Fibroblast of lung (primary cell): ENCODE data around the gene UBR4. TPM values are rescaled to one million over a fixed set of nuclear protein-coding genes. Genes with fewer than 3 reads are reported as not detected.

Experiments used
- DNase-seq, 2 donors: peaks; one replicate each; pipeline versions ENCODE4 v3.0.0 to v3.0.0-alpha.2; 2010; ENCODE audit warnings: low read depth in 2 of 2
- H2AFZ ChIP-seq: 2 replicates; pipeline ENCODE4 v1.5.1; 2012; ENCODE audit warnings: low read length, control low read depth, inconsistent platforms
- H3K27ac ChIP-seq: 2 replicates; pipeline ENCODE4 v1.5.1; 2011; ENCODE audit warnings: low read length, control low read depth; ENCODE audit not compliant: insufficient read depth
- H3K27me3 ChIP-seq: 2 replicates; pipeline ENCODE4 v1.5.1; 2011; ENCODE audit warnings: mild to moderate bottlenecking, low read length; ENCODE audit not compliant: control insufficient read depth, insufficient read depth
- H3K36me3 ChIP-seq: 2 replicates; pipeline ENCODE4 v1.5.1; 2011; ENCODE audit warnings: low read length; ENCODE audit not compliant: control insufficient read depth, insufficient read depth
- H3K4me1 ChIP-seq: 2 replicates; pipeline ENCODE4 v1.5.1; 2011; ENCODE audit warnings: low read length; ENCODE audit not compliant: control insufficient read depth, insufficient read depth; ENCODE audit errors: extremely low read depth
- H3K4me2 ChIP-seq: 2 replicates; pipeline ENCODE4 v1.5.1; 2011; ENCODE audit warnings: low read length, control low read depth; ENCODE audit not compliant: insufficient read depth; ENCODE audit errors: extremely low read depth
- H3K4me3 ChIP-seq, 4 experiments: fragments of 200-600 bp in 1 of 4; sonication (generic) in 1 of 4; replicated peaks in 1 of 4; 2 replicates each; pipeline ENCODE4 v1.5.1; 2011 to 2016; ENCODE audit warnings: low read length in 4 of 4, low read depth in 3 of 4, mild to moderate bottlenecking in 3 of 4, control low read depth in 2 of 4, inconsistent platforms in 1 of 4, mixed read lengths in 1 of 4; ENCODE audit not compliant: insufficient read depth in 1 of 4; ENCODE audit errors: control extremely low read depth in 1 of 4
- H3K79me2 ChIP-seq: 2 replicates; pipeline ENCODE4 v1.5.1; 2012; ENCODE audit warnings: mild to moderate bottlenecking, low read length, inconsistent platforms; ENCODE audit not compliant: control insufficient read depth, insufficient read depth
- H3K9ac ChIP-seq: 2 replicates; pipeline ENCODE4 v1.5.1; 2011; ENCODE audit warnings: mild to moderate bottlenecking, low read length, control low read depth; ENCODE audit not compliant: insufficient read depth
- H3K9me3 ChIP-seq: 2 replicates; pipeline ENCODE4 v1.5.1; 2012; ENCODE audit warnings: low read depth, low read length; ENCODE audit not compliant: control insufficient read depth, insufficient read depth
- H4K20me1 ChIP-seq: 2 replicates; pipeline ENCODE4 v1.5.1; 2011; ENCODE audit warnings: low read length; ENCODE audit not compliant: control insufficient read depth, insufficient read depth; ENCODE audit errors: extremely low read depth
- CTCF ChIP-seq, 2 donors: IDR thresholded peaks in 1 of 2; conservative IDR thresholded peaks in 1 of 2; 1 replicate in 1 of 2; 2 replicates in 1 of 2; pipeline ENCODE4 v1.5.1; 2011 to 2012; ENCODE audit warnings: low read length in 2 of 2, control low read depth in 1 of 2, inconsistent platforms in 1 of 2, low read depth in 1 of 2, mild to moderate bottlenecking in 1 of 2
- EZH2 ChIP-seq: IDR thresholded peaks from 2 replicates; pipeline ENCODE4 v1.5.1; 2012; ENCODE audit warnings: low read length, control low read depth, mild to moderate bottlenecking; ENCODE audit errors: missing control alignments
- polyA plus RNA-seq, 2 donors: library from polyadenylated mRNA; depleted of rRNA in 1 of 2; stranded (reverse) in 1 of 2; unstranded in 1 of 2; fragments of >200 nt; gene quantifications; 2 replicates each; pipeline ENCODE4 v1.2.1, GENCODE V29; 2011 to 2012; ENCODE audit warnings: missing spikeins in 1 of 2
- total RNA-seq: library from RNA; depleted of rRNA; stranded (reverse); fragments of >200 nt; gene quantifications from 2 replicates; pipeline ENCODE4 v1.2.1, GENCODE V29; 2014

UBR4 gene
- total and polyA plus RNA-seq, 2 donors (not counting 1 experiment from before 2014, with no cell fraction given): 32.0 to 164 TPM

GRCh38 chr1:19035377-19036040 is 174.6 kb downstream of the UBR4 start:
- no peak for DNase-seq
- Histone ChIP-seq H3K79me2 (no peaks in the 10 kb centered on the region), H4K20me1 (no peaks in the 10 kb centered on the region), H3K27me3 (peaks cover 27% of the 10 kb centered on the region), H2AFZ (no peak overlapping the region), H3K4me1 (no peaks in the 10 kb centered on the region), H3K4me2 (no peak overlapping the region), H3K4me3 (no peak overlapping the region), H3K36me3 (no peaks in the 10 kb centered on the region), H3K9ac (no peak overlapping the region), H3K27ac (no peak overlapping the region), H3K9me3 (no peaks in the 10 kb centered on the region)
- TF ChIP-seq EZH2 (no peak), CTCF (conservative IDR thresholded peaks at IDR 0.05 in 1 of 2, IDR thresholded peaks at IDR 0.05 in 1 of 2; ENCODE audit: low read depth in 1 of 2, low read length in 2 of 2) (no peak)

- Histone ChIP-seq H3K9ac (no peak overlapping the region), H3K27me3 (peaks cover 21% of the 10 kb centered on the region), H2AFZ (no peak overlapping the region), H3K4me2 (no peak overlapping the region), H3K4me1 (no peaks in the 10 kb centered on the region), H3K27ac (no peak overlapping the region), H4K20me1 (no peaks in the 10 kb centered on the region), H3K79me2 (no peaks in the 10 kb centered on the region), H3K36me3 (no peaks in the 10 kb centered on the region), H3K4me3 (no peak overlapping the region), H3K9me3 (no peaks in the 10 kb centered on the region)
- no peak for TF ChIP-seq EZH2
- no peak for TF ChIP-seq CTCF (conservative IDR thresholded peaks at IDR 0.05 in 1 of 2, IDR thresholded peaks at IDR 0.05 in 1 of 2; ENCODE audit: low read depth in 1 of 2, low read length in 2 of 2)
- DNase-seq: no peak
Measured at GRCh38 chr1:19034721-19035120, 175.3 kb downstream of the UBR4 start.

GRCh38 chr1:19033926-19034680 is 176.0 kb downstream of the UBR4 start:
- no peak for TF ChIP-seq CTCF (conservative IDR thresholded peaks at IDR 0.05 in 1 of 2, IDR thresholded peaks at IDR 0.05 in 1 of 2; ENCODE audit: low read depth in 1 of 2, low read length in 2 of 2)
- TF ChIP-seq EZH2: no peak
- H3K9me3 ChIP-seq: no peaks in the 10 kb centered on the region
- H2AFZ ChIP-seq: no peak overlapping the region
- no peak overlapping the region for H3K27ac ChIP-seq
- peaks cover 17% of the 10 kb centered on the region for H3K27me3 ChIP-seq
- no peaks in the 10 kb centered on the region for H3K36me3 ChIP-seq
- H4K20me1 ChIP-seq: no peaks in the 10 kb centered on the region
- H3K4me2 ChIP-seq: no peak overlapping the region
- H3K4me1 ChIP-seq: no peaks in the 10 kb centered on the region
- H3K4me3 ChIP-seq: no peak overlapping the region
- no peak overlapping the region for H3K9ac ChIP-seq
- H3K79me2 ChIP-seq: no peaks in the 10 kb centered on the region
- DNase-seq: peak in 1 of 2 donors; percentile 92
